NCI-H526 (cell line): ENCODE measurements around the gene HPGDS.
"Not testable (repeated sequence)": the region's sequence is repeated elsewhere in the genome, so short reads cannot be mapped to it uniquely, and the experiment has no call there.

Experiments
- DNase-seq, 2 experiments: peaks; one replicate each; lab custom pipeline; 2025; lab: John Stamatoyannopoulos, UW

HPGDS gene

DNA sequence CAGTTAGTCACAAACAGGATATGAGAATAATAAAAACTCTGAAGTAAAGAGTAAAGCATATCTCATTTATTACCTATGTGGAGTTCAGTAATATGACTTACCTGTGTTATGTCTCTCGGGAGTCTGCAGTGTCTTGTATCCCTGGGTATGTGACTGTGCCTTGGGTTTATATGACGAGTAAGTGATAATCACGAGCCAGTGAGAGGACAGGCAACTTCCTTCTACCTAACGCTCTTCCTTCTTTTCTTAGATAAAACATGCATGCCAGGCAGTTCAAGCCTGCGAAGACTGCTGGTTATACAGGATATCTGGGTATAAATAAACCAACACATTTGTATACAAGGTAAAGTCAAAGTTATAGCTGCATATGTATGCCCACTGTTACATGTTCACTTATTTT is at the start of gene HPGDS:
HPGDS (minus strand) TSS at position 143 of the 400 bp plus-strand sequence. CDS start 8,207 bp downstream, outside the sequence.
- no peak for DNase-seq

DNA sequence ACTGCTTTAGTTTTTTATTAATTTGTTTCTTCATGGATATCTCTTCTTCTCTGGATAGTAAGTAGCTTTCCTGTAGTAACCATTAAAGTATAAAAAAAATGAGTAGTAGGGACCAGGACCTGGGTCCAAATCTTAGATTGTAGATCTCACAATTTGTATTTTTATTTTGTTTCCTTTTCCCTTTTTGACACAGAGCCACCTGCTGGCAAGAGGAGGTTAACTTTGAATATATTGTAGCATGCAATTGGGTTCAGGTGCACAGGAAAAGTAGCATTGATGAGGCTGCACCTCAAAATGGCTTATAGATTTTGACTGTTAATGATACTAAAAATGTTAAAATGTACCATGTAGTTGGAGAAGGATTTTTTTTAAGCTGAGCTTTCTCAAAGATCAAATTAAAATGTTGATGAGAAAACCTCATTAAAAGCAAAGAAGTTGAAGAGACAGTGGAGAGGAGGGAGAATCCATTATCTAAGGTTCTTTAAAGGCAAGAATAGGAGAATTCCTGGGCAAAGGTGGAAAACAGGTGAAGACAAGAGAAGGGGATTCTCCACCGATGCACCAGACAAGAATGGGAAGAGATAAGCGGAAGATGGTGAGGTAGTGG is 48.3 kb upstream of the HPGDS start:
- DNase-seq: peak in 1 of 2 experiments; percentile 19

DNA sequence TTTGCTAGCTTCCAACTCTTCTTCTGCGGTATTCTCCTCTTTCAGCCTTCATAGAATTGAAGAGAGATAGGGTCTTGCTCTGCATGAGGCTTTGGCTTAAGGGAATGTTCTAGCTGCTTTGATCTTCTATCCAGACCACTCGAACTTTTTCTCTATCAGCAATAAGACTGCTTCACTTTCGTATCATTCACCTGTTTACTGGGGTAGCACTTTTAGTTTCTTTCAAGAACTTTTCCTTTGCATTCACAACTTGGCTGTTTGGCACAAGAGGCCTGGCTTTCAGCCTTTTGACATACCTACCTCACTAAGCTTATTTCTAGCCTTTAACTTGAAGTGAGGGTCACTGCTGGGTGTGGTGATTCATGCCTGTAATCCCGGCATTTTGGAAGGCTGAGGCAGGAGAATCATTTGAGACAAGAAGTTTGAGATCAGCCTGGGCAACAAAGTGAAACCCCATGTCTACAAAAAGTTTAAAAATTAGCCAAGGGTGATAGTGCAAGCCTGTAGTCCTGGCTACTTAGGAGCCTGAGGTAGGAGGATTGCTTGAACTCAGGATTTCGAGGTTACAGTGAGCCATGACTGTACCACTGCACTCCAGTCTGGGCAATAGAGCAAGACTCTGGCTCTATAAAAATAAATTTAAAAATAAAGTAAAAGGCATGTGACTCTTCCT is 47.1 kb upstream of the HPGDS start:
- no peak for DNase-seq

GRCh38 chr4:94387965-94388364 is 45.3 kb upstream of the HPGDS start:
- not testable (repeated sequence) for DNase-seq

DNA sequence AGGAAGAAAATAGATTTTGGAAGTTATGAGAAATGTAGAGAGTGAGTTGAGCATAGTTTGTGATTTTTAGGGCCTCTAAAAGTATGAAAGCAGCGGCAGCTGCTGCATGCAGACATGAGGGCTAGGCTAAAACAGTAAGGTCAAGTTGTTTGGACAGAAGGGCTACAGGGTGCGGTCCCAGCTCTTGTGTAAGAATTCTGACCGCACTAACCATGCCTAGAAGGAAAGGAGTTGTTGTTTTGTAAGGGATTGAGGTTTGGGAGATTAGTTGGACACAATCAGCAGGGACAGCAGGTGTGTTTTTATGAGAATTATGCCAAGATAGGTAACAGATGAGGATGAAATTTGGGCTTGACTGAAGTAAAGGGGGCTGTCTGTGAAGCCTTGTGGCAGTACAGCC is 42.8 kb upstream of the HPGDS start:
- DNase-seq: not testable (repeated sequence)

DNA sequence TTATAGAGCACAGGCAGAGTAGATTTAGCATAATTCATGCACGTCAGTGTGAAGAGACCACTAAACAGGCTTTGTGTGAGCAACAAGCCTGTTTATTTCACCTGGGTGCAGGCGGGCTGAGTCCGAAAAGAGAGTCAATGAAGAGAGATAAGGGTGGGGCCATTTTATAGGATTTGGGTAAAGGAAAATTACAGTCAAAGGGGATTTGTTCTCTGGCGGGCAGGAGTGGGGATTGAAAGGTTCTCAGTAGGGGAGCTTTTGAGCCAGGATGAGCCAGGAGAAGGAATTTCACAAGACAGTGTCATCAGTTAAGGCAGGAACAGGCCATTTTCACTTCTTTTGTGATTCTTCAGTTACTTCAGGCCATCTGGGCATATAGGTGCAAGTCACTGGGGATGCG is 40.3 kb upstream of the HPGDS start:
- DNase-seq: not testable (repeated sequence)

- no peak for DNase-seq
Measured at GRCh38 chr4:94378047-94378446, 35.4 kb upstream of the HPGDS start.

GRCh38 chr4:94377294-94377693 is 34.7 kb upstream of the HPGDS start:
- peak; percentile 32 to 60 for DNase-seq

- DNase-seq: no peak
Measured at GRCh38 chr4:94375364-94375763, 32.7 kb upstream of the HPGDS start.

DNA sequence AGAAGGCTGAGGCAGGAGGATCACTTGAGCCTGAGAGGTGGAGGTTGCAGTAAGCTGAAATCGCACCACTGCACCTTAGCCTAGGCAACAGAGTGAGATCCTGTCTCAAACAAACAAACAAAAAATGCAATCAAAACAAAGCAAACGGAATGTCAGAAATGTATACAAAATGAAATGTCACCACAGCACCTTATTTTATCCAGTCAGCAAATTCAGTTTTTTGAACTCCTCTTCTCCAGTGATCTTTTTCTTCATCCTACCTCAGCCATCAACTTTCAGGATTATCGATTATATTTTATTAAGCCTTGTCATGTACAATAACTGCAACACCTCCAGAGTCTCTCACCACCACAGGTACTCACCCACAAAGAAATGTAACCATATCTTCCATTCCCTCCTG is 31.1 kb upstream of the HPGDS start:
- no peak for DNase-seq

DNA sequence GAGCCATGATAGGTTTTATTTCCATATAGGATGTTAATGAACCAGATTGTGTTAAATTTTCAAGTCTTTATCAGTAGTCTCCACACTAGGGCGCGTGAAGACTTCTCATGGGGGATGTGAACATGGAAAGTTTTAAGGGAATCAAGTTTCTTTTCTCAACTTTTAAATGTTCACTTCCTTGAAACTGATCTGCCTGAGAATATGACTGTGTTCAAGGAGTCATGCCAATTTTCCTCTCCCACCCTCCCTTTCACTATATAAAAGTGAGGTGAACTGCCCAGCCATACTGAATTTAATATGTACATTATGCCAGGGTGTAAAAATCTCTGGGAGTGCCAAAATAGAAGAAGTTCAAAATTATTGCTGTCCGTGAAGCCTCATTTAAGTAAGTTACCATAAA is 30.4 kb upstream of the HPGDS start:
- no peak for DNase-seq

- no peak for DNase-seq
Measured at GRCh38 chr4:94372228-94372978, 29.8 kb upstream of the HPGDS start.

- no peak for DNase-seq
Measured at GRCh38 chr4:94371290-94371689, 28.7 kb upstream of the HPGDS start.

DNA sequence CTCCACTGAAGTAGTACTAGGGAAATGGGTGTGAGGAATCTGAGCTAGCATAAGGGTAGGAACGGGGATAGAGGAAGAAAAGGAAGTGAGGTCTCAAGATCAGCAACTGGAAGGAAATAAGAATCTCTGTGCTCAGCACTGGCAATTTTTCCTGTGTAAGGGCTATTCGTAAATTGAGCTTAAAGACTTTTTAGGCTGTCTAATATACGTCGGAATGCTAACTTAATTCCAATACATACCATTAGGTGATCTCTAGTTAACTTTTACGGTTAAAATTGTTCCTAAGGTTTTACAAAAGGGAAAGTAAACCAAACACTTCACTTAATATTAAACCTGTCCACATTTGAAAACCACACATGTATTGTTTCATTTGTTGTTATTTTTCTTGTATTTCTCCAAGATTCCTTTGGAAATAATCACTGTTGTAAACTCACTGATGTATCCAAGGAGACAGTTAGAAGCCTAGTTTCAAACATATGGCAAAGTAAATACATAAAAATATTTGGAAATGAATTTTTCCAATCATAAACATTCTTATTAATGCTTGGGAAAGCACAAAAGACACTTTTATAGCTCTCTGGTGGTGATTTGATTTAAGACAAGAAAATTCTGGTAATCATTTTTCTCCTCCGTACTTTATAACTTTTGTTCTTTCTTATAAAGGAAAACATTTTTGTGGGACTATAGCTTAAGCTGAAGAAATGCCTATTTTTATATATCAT is 28.1 kb upstream of the HPGDS start:
- no peak for DNase-seq

GRCh38 chr4:94369046-94369445 is 26.4 kb upstream of the HPGDS start:
- DNase-seq: no peak

DNA sequence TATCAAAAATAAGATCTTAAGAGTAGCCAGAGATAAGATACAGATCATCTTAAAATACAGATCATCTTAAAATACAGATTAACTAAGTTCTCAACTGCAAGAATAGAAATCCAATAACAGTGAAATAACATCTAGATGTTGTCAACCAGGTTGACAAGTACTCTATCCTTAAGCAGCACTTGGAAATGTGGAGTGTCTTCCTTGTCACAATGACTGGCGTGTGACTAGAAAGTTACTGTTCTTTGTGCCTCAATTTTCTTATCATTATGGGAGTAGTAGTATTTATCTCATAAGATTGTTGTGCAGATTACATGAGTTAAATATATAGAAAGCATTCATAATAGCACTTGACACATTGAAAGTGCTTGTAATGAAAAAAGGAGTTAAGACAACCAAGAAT is 25.8 kb upstream of the HPGDS start:
- DNase-seq: no peak

DNA sequence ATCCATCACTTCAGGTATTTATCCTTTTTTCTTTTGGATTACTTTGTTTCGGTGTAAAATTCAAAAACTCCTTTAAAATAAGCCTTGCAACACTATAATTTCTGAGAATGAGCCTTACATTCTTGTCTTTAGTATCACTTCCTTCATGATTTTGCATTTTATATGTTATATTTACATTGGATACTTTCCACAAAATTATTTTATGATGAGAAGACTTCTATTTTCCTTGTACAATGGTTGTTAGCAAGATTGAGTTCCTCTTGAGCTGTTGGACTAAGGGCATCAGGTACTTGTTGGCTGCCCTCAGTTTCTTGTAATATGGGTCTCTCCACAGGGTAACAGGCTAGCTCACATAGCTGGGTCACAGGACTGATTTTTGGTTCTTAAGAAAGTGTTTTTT is 22.7 kb upstream of the HPGDS start:
- no peak for DNase-seq

DNA sequence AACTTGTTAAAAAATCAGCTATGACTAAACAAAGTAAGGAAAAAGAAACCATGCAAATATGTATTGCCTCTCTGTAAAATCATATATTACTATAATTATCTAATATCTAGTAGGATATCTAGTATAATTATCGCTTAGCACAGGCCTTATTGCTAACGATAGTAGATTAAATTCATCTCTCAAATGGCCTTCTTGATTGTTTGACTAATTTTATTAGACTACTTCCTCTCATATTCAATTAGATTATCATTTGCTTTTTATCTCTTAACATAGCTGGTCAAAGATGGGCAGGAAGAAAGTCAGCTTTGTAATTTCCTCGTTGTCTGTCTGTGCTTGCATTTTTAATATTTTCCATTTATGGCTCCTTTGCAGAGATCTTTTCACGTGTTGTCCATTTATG is 21.9 kb upstream of the HPGDS start:
- no peak for DNase-seq

GRCh38 chr4:94363136-94363655 is 20.6 kb upstream of the HPGDS start:
- DNase-seq: no peak

DNA sequence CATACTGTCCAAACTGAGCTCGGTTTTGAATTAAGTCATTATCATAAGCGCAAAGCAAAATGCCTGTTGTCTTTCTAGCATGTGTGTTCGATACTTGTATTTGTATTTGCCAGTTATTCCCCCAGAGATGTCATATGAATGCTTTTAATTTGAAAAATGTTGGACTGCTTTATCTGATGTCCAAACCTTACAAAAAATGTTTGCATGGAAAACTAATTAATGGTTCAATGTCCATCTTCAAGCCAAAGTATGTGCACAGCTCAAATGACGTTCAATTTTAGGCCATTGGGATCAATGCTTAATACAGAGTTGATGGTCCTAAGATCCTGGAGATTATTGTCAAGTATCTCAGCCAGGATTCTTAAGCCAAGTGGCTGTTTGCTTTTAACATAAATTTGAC is 17.2 kb upstream of the HPGDS start:
- no peak for DNase-seq

DNA sequence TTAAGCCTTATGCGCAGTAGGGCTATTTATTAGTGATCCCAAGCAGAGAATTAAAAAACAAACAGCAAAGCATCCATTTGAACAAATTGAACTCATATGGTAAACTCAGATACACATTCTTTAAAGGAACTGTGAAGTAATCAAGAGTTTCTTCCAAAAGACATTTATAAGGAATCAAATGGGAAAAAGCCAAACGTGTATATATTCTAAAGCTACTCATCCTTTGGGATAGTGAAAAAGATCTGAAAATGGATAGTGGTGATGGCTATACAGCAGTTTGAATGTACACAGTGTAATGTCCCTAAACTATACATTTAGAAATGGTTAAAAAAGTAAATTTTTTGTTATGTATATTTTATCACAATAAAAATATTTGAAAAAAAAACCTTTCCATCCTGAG is 16.6 kb upstream of the HPGDS start:
- no peak for DNase-seq

GRCh38 chr4:94358101-94358500 is 15.5 kb upstream of the HPGDS start:
- DNase-seq: no peak
